Stimulated activated CD8-positive, alpha-beta memory T cell treated with anti-CD3 and anti-CD28 coated beads, Interleukin-15, amount 100 ng/mL, for 1 hour (primary cell): Measurements from ENCODE around the gene RNF31.
"Not testable (repeated sequence)": the region's sequence is repeated elsewhere in the genome, so short reads cannot be mapped to it uniquely, and the experiment has no call there.

Experiments used
- DNase-seq: peaks from one replicate; pipeline ENCODE4 v3.0.0-alpha.2; 2020; ENCODE audit warnings: low read depth

RNF31 gene

DNA sequence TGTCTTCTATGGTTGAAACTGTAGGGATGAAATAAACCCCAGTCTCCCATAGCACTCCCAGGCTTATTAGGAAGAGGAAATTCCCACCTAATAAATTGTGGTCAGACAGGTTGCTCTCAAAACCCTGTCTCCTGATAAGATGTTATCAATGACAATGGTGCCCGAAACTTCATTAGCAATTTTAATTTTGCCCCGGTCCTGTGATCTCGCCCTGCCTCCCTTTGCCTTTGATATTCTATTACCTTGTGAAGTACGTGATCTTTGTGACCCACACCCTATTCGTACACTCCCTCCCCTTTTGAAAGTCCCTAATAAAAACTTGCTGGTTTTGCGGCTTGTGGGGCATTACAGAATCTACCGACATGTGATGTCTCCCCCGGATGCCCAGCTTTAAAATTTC lies 55.2 kb downstream of the RNF31 start:
- not testable (repeated sequence) for DNase-seq

DNA sequence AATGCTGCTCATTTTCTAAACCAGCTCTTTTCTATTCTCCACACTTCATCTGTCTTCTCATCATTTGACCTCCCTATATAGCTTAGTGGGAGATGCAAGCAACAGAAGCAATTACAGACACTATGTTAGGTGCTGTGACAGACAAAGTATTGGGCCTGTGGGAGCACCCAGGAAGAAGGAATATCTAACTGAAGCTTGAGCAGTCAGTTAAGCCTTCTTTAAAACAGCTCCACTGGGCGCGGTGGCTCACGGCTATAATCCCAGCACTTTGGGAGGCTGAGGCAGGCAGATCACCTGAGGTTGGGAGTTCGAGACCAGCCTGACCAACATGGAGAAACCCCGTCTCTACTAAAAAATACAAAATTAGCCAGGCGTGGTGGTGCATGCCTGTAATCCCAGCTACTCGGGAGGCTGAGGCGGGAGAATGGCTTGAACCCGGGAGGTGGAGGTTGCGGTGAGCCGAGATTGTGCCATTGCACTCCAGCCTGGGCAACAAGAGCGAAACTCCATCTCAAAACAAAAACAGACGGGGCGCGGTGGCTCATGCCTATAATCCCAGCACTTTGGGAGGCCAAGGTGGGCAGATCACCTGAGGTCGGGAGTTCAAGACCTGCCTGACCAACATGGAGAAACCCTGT lies 56.1 kb downstream of the RNF31 start:
- not testable (repeated sequence) for DNase-seq

DNA sequence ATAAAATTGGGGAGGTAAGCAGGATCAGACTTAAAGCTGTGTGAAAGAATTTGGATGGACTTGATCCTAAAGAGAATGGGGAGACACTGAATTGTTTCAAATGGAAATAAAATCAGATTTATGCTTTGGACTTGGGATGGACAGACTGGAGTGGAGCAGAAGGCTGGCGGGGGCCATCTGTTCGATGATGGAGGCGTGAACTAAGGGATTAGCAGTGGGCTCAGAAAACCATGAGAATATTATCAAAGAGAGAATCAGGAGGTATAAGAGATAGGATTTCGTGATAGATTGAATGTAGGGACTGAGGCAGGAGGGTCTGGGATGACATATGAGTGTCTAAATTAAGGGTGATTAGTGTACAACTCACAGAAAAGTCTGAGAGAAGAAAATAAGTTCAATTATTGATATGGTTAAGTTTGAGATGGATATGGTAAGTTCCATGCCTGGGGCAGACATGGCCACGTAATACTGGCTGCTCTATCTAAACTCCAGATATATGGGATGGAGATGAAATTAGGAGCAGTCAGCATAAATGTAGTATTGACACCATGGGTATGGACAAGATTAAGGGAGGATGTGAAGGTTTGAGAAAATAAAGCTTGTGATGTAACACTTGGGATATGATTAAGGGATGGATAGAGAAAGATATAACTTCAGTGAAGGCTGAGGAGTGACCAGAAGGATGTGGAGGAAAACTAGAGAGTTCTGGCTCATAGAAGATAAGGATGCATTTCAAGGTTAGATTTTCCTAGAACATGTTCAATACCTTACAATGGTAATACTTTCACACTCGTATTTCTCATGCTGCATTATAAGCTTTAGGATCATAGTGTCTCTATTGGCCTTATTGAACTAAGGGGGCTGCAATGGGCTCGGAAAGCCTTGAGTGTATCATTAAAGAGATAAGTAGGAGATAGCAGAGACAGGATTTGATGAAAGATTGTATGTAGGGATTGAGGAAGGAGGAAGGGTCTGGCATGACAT lies 57.2 kb downstream of the RNF31 start:
- no peak for DNase-seq

DNA sequence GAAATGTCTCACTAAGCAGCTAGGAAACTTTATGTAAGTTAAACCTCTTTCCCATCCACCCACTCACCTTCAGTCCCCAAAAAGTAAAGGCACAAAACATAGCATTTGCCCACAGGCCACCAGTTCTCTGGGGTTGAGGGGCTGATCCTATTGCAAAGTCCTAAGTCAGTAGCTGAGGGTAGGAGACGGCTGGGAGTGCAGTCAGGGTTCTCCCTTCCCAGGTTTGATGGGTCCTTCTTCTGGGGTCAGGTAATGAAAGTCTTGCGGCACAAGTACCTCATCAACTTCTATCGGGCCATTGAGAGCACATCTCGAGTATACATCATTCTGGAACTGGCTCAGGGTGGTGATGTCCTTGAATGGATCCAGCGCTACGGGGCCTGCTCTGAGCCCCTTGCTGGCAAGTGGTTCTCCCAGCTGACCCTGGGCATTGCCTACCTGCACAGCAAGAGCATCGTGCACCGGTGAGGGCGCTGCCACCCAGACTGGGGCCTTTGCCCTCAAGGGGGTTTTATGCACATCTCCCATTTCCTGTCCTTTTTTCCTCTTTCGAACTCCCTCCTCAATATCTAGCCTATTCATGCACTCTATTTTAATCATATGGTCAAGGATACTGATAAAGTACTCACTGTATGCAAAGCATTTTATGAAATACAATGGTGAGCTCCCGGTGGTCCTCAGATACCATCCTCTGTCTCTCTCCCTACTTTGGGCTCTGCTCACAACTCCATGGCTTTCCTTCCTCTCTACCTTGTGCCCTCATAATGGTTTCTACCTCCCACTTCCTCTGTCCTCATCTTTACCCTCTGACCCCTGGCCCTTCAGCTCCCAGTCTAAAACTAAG lies 59.2 kb downstream of the RNF31 start:
- DNase-seq: no peak

DNA sequence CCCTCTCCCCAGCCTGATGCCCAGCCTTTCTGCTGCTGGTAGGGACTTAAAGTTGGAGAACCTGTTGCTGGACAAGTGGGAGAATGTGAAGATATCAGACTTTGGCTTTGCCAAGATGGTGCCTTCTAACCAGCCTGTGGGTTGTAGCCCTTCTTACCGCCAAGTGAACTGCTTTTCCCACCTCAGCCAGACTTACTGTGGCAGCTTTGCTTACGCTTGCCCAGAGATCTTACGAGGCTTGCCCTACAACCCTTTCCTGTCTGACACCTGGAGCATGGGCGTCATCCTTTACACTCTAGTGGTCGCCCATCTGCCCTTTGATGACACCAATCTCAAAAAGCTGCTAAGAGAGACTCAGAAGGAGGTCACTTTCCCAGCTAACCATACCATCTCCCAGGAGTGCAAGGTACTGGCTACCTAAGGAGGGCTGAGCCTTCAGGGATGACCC lies 59.8 kb downstream of the RNF31 start:
- DNase-seq: no peak

DNA sequence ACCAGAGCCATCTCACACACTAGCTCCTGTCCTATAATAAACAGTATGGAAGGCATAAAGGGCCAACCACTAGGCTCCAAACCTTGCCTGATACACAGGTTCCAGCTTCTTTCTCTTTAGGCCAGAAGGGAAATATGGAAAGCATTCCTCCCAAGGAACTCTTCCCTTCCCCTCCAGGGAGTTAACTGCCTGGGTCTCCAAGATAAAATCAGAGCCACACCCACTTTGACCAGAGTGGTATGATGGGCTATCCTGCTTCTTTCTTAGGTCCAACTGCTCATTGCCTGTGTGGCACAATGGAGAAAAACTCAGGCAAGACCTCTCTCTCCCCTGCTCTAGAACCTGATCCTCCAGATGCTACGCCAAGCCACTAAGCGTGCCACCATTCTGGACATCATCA lies 60.3 kb downstream of the RNF31 start:
- no peak for DNase-seq
